Endothelial cell of umbilical vein (primary cell): ENCODE results near the gene JSRP1.

Source experiments
- EZH2 ChIP-seq: IDR thresholded peaks from 2 replicates; pipeline ENCODE4 v1.6.1; 2012; ENCODE audit warnings: borderline replicate concordance, low read depth, mild to moderate bottlenecking, moderate library complexity, low read length, inconsistent platforms; ENCODE audit not compliant: severe bottlenecking
- FOS ChIP-seq: IDR thresholded peaks from 2 replicates; pipeline ENCODE4 v1.6.1; 2011; ENCODE audit warnings: mild to moderate bottlenecking, low read length, moderate library complexity, borderline replicate concordance; ENCODE audit not compliant: insufficient read depth
- TF ChIP-seq, protein P1 (sequence below), 2 donors: IDR thresholded peaks; 1 replicate in 1 of 2; 2 replicates in 1 of 2; pipeline ENCODE4 v1.5.1; 2011; ENCODE audit warnings: low read length in 2 of 2, mild to moderate bottlenecking in 2 of 2, moderate library complexity in 2 of 2, control low read depth in 1 of 2, inconsistent platforms in 1 of 2, low read depth in 1 of 2; ENCODE audit not compliant: insufficient read depth in 1 of 2; ENCODE audit errors: extremely low read depth in 1 of 2

DNA sequence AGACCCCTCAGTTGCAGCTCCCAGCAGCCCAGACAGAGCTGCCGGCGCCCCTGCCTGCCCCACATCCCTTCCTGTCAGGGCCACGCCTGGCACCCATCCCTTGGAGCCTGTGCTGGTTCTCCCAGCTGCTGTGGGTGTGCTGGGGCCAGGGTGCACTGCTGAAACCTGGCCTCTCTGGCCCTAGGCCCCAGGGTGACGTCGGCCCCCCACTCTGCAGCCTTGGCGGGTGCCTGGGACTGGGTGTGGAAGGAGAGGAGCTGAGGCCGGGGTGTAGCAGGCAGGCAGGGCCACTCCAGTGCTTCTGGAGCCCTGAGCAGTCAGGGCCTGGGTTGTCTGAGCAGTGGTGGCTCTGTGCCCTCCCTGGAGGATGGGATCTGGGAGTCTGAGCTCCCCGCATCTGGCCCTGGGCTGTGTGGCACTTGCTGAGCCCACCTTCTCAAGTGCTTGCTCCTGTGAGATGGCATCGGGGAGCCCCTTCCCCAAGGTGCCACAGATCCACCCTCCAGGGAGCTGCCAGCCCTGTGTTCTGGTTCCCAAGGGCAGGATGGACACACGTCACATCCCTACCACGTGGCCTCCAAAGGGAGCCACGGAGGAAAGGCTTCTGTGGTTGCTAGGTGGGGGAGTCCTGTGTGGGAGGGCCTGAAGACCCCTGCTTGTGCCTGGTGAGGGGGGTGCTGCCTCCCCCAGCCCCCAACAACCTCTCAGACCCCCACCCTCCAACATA, 25.2 kb downstream of the JSRP1 start:
- TF ChIP-seq, protein P1, sequence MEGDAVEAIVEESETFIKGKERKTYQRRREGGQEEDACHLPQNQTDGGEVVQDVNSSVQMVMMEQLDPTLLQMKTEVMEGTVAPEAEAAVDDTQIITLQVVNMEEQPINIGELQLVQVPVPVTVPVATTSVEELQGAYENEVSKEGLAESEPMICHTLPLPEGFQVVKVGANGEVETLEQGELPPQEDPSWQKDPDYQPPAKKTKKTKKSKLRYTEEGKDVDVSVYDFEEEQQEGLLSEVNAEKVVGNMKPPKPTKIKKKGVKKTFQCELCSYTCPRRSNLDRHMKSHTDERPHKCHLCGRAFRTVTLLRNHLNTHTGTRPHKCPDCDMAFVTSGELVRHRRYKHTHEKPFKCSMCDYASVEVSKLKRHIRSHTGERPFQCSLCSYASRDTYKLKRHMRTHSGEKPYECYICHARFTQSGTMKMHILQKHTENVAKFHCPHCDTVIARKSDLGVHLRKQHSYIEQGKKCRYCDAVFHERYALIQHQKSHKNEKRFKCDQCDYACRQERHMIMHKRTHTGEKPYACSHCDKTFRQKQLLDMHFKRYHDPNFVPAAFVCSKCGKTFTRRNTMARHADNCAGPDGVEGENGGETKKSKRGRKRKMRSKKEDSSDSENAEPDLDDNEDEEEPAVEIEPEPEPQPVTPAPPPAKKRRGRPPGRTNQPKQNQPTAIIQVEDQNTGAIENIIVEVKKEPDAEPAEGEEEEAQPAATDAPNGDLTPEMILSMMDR (IDR thresholded peaks at IDR 0.05; ENCODE audit: extremely low read depth in 1 of 2, insufficient read depth in 1 of 2, low read depth in 1 of 2, low read length in 2 of 2) = no peak
- no peak for TF ChIP-seq EZH2
- no peak for TF ChIP-seq FOS
